ENCODE data around the gene HSPA1A. TPM values are rescaled to one million over a fixed set of nuclear protein-coding genes. Genes with fewer than 3 reads are reported as not detected.
A peak's percentile ranks its signal among the peaks of the same experiment; 100 is the strongest.
"Not testable (repeated sequence)": the region's sequence is repeated elsewhere in the genome, so short reads cannot be mapped to it uniquely, and the experiment has no call there.

Gene HSPA1A
- total RNA-seq, 4 donors from 2014 or later = 170 to 304 (median 221) TPM

DNA sequence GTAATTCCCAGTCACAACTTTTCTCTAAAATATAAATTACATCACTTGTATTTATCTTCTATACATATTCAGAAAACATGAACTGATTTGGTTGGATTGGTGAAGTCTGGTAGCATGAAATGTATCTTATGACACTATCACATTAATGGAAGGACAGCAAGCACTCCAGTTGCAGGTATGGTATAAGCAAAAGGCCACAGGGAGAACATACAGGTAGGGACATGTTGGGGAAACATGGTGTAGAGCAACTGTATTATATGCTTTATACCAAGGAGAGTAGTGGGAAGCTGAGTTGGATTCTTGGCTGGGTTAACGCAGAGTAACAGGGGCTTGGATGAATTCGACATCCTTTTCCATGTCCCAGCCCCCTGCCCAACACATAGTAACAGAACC is 18.4 kb upstream of the HSPA1A start:
- Histone ChIP-seq H3K27ac (peak overlapping the region in 2 of 4 donors; percentile 97 to 99), H3K27me3 (no peaks in the 10 kb centered on the region), H3K9me3 (no peaks in the 10 kb centered on the region), H3K4me1 (peaks cover 0 to 25% (median 11%) of the 10 kb centered on the region in 4 donors), H3K36me3 (peaks cover 0 to 26% (median 0%) of the 10 kb centered on the region in 3 donors), H3K4me3 (no peak overlapping the region)
- TF ChIP-seq CTCF (IDR thresholded peaks at IDR 0.05) = no peak
- TF ChIP-seq EP300 (IDR thresholded peaks at IDR 0.05) = no peak
- no peak for TF ChIP-seq POLR2A (IDR thresholded peaks at IDR 0.05)
- DNase-seq (ENCODE audit: low spot score in 2 of 2) = no peak
- WGBS, 2 donors = 83 to 87% methylated on average over 2 of the region's 2 CpGs

DNA sequence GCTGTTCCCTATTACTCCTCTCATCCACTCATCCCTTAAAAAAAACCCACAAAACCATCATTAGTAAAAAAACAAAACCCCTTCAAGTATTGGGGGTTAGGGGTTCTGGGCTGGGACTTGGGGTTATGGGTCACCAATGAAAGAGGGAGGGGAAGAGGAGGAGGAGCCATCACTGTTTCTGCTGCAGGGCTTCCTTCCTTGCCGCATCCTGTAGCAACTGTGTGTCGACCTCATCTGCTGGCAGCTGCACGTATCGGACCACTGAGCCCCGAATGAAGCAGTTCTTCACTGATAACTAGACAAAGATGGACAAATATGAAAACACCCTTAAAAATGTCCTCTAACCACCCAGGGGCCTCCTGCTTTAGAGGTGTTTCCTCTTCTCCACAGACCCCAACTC is 17.8 kb upstream of the HSPA1A start:
- no peaks in the 10 kb centered on the region for H3K9me3 ChIP-seq
- no peak for TF ChIP-seq EP300 (IDR thresholded peaks at IDR 0.05)
- no peak for TF ChIP-seq POLR2A (IDR thresholded peaks at IDR 0.05)
- no peak for TF ChIP-seq CTCF (IDR thresholded peaks at IDR 0.05)
- H3K27ac ChIP-seq = no peak overlapping the region
- 51 to 52% methylated on average over 5 of the region's 5 CpGs for WGBS, 2 donors
- H3K4me3 ChIP-seq = no peak overlapping the region
- no peaks in the 10 kb centered on the region for H3K27me3 ChIP-seq
- peaks cover 0 to 25% (median 11%) of the 10 kb centered on the region in 4 donors for H3K4me1 ChIP-seq
- H3K36me3 ChIP-seq = peaks cover 0 to 26% (median 0%) of the 10 kb centered on the region in 3 donors
- no peak for DNase-seq (ENCODE audit: low spot score in 2 of 2)

DNA sequence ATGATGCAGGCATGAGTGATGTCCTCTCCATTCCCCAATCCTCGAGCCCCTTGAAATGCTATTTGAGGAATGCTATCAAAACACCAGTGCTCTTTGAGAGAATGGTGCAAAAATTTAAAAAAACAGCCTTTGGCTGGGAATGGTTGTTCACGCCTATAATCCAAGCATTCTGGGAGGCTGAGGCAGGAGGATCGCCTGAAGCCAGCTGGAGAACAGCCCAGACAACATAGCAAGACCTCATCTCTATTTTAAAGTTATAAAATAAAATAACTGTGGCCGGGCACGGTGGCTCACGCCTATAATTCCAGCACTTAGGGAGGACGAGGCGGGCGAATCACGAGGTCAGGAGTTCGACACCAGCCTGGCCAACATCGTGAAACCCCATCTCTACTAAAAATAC is 15.6 kb upstream of the HSPA1A start:
- DNase-seq (ENCODE audit: low spot score in 2 of 2) = no peak
- TF ChIP-seq POLR2A (IDR thresholded peaks at IDR 0.05) = no peak
- 77 to 81% methylated on average over 12 of the region's 12 CpGs for WGBS, 2 donors
- H3K9me3 ChIP-seq = no peaks in the 10 kb centered on the region
- H3K4me1 ChIP-seq = peaks cover 0 to 10% (median 6%) of the 10 kb centered on the region in 4 donors
- no peak overlapping the region for H3K27ac ChIP-seq
- H3K4me3 ChIP-seq = no peak overlapping the region
- H3K27me3 ChIP-seq = no peaks in the 10 kb centered on the region
- peaks cover 0 to 38% (median 0%) of the 10 kb centered on the region in 3 donors for H3K36me3 ChIP-seq

- not testable (repeated sequence) for H3K4me3 ChIP-seq; DNase-seq (ENCODE audit: low spot score in 2 of 2); H3K27ac ChIP-seq; H3K9me3 ChIP-seq; H3K27me3 ChIP-seq
- H3K4me1 ChIP-seq = peaks cover 0 to 18% (median 5%) of the 10 kb centered on the region in 4 donors
- 90 to 93% methylated on average over 8 of the region's 8 CpGs for WGBS, 2 donors
- peaks cover 0 to 38% (median 0%) of the 10 kb centered on the region in 3 donors for H3K36me3 ChIP-seq
Measured at GRCh38 chr6:31801031-31801927, 14.1 kb upstream of the HSPA1A start.

GRCh38 chr6:31805939-31806469 is 9.3 kb upstream of the HSPA1A start:
- Histone ChIP-seq H3K4me3 (peak overlapping the region; percentile 64 to 75 (median 67)), H3K27me3 (no peaks in the 10 kb centered on the region), H3K27ac (peak overlapping the region; percentile 92 to 98 (median 96)), H3K36me3 (peaks cover 0 to 40% (median 0%) of the 10 kb centered on the region in 3 donors), H3K9me3 (no peaks in the 10 kb centered on the region), H3K4me1 (peaks cover 0 to 26% (median 8%) of the 10 kb centered on the region in 4 donors)
- 13% methylated on average over 7 of the region's 7 CpGs for WGBS, 2 donors
- no peak for TF ChIP-seq POLR2A (IDR thresholded peaks at IDR 0.05)
- no peak for TF ChIP-seq CTCF (IDR thresholded peaks at IDR 0.05)
- TF ChIP-seq EP300 (IDR thresholded peaks at IDR 0.05) = no peak
- DNase-seq (ENCODE audit: low spot score in 2 of 2) = no peak
